ENCODE measurements around the gene CIDEB.

DNA sequence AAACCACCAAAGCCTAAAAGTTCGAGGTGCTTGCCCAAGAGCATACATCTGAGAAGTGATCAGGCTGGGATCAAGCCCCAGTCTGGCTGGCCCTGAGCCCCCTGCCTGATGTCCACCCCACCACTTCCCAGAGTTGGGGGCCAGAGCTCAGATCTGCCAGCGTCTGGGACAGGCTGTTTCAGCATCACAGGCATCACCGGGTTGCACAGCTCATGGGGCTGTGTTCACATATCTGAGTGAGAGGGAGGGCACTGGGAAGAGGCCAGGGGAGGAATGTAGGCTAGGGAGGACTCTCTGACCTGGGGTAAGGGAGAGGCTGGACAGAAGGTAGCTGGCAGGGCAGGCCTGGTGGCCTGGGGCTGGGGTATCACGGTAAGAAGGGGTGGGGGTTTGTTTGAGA is 50.8 kb downstream of the CIDEB start:
- TF ChIP-seq POLR2AphosphoS5 (IDR thresholded peaks at IDR 0.05; ENCODE audit: low read depth, low read length) (no peak), SIN3A (IDR thresholded peaks at IDR 0.05; ENCODE audit: low read depth) (no peak), POLR2A (IDR thresholded peaks at IDR 0.05; ENCODE audit: borderline replicate concordance, extremely low read depth, insufficient read depth, insufficient read length) (no peak), CBX3 (IDR thresholded peaks at IDR 0.05; ENCODE audit: low read depth) (no peak), RAD21 (IDR thresholded peaks at IDR 0.05; ENCODE audit: low read depth) (no peak)
- TF ChIP-seq, protein P1, sequence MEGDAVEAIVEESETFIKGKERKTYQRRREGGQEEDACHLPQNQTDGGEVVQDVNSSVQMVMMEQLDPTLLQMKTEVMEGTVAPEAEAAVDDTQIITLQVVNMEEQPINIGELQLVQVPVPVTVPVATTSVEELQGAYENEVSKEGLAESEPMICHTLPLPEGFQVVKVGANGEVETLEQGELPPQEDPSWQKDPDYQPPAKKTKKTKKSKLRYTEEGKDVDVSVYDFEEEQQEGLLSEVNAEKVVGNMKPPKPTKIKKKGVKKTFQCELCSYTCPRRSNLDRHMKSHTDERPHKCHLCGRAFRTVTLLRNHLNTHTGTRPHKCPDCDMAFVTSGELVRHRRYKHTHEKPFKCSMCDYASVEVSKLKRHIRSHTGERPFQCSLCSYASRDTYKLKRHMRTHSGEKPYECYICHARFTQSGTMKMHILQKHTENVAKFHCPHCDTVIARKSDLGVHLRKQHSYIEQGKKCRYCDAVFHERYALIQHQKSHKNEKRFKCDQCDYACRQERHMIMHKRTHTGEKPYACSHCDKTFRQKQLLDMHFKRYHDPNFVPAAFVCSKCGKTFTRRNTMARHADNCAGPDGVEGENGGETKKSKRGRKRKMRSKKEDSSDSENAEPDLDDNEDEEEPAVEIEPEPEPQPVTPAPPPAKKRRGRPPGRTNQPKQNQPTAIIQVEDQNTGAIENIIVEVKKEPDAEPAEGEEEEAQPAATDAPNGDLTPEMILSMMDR (IDR thresholded peaks at IDR 0.05 in 2 of 3, conservative IDR thresholded peaks at IDR 0.05 in 1 of 3; ENCODE audit: borderline replicate concordance in 1 of 3, insufficient read depth in 1 of 3, low read depth in 2 of 3, low read length in 2 of 3) = no peak
- TF ChIP-seq, protein P2, sequence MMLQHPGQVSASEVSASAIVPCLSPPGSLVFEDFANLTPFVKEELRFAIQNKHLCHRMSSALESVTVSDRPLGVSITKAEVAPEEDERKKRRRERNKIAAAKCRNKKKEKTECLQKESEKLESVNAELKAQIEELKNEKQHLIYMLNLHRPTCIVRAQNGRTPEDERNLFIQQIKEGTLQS (IDR thresholded peaks at IDR 0.05) = no peak

Measured in HCT116 (cell line).